ENCODE data around the gene ABCA2.
"Not testable (repeated sequence)": the region's sequence is repeated elsewhere in the genome, so short reads cannot be mapped to it uniquely, and the experiment has no call there.

ABCA2 gene

GRCh38 chr9:137015540-137015930 lies 12.5 kb downstream of the ABCA2 start:
- no peak for DNase-seq

- DNase-seq, result no peak
Measured at GRCh38 chr9:137014776-137015539, 13.1 kb downstream of the ABCA2 start.

GRCh38 chr9:137014166-137014565 lies 13.9 kb downstream of the ABCA2 start:
- DNase-seq, result no peak

GRCh38 chr9:137013571-137013940 lies 14.5 kb downstream of the ABCA2 start:
- DNase-seq, result no peak

GRCh38 chr9:137012694-137013570 lies 15.1 kb downstream of the ABCA2 start:
- DNase-seq, result no peak

GRCh38 chr9:137011907-137012675 lies 15.9 kb downstream of the ABCA2 start:
- DNase-seq, result no peak

GRCh38 chr9:137011156-137011555 lies 16.9 kb downstream of the ABCA2 start:
- DNase-seq, result no peak

- DNase-seq, result no peak
Measured at GRCh38 chr9:137009938-137010732, 17.9 kb downstream of the ABCA2 start.

GRCh38 chr9:137009217-137009616 lies 18.8 kb downstream of the ABCA2 start:
- no peak for DNase-seq

- no peak for DNase-seq
Measured at GRCh38 chr9:137008312-137008711, 19.7 kb downstream of the ABCA2 start.

GRCh38 chr9:137007816-137008270 lies 20.2 kb downstream of the ABCA2 start:
- DNase-seq, result no peak

- DNase-seq, result no peak
Measured at GRCh38 chr9:137007108-137007815, 20.8 kb downstream of the ABCA2 start.

GRCh38 chr9:137006116-137007003 lies 21.7 kb downstream of the ABCA2 start:
- DNase-seq, result no peak

- not testable (repeated sequence) for DNase-seq
Measured at GRCh38 chr9:137004285-137004684, 23.8 kb downstream of the ABCA2 start.

GRCh38 chr9:137002646-137003041 lies 25.4 kb downstream of the ABCA2 start:
- no peak for DNase-seq

GRCh38 chr9:137001857-137002645 lies 26.0 kb downstream of the ABCA2 start:
- DNase-seq, result no peak

- peak; percentile 58 for DNase-seq
Measured at GRCh38 chr9:137000177-137000930, 27.7 kb downstream of the ABCA2 start.

- no peak for DNase-seq
Measured at GRCh38 chr9:136997830-136998234, 30.2 kb downstream of the ABCA2 start.

GRCh38 chr9:136997371-136997770 lies 30.7 kb downstream of the ABCA2 start:
- no peak for DNase-seq
